Aorta (tissue), 5 donors: ENCODE results near the gene KLHDC4. TPM values are rescaled to one million over a fixed set of nuclear protein-coding genes. Genes with fewer than 3 reads are reported as not detected.

Experiments
- ATAC-seq: fragments of 200-7000 bp; cut with Tn5 transposase; one replicate; pipeline ENCODE4 v1.9.1; 2022; ENCODE audit warnings: moderate library complexity; ENCODE audit not compliant: low FRiP score
- DNase-seq, 2 donors: peaks; one replicate each; pipeline ENCODE4 v3.0.0-alpha.2; 2020
- H3K27ac ChIP-seq, 2 donors: one replicate each; pipeline ENCODE4 v1.5.1; 2013; ENCODE audit warnings: low read length in 2 of 2, mild to moderate bottlenecking in 2 of 2, moderate library complexity in 2 of 2, control low read depth in 1 of 2, inconsistent platforms in 1 of 2, low read depth in 1 of 2
- H3K27me3 ChIP-seq, 2 donors: one replicate each; pipeline ENCODE4 v1.6.1; 2013; ENCODE audit warnings: control low read depth in 1 of 2, low read length in 1 of 2, mild to moderate bottlenecking in 1 of 2, moderate library complexity in 1 of 2; ENCODE audit not compliant: insufficient read depth in 2 of 2, control insufficient read depth in 1 of 2
- H3K36me3 ChIP-seq, 2 donors: one replicate each; pipeline ENCODE4 v1.6.1; 2013; ENCODE audit warnings: control low read depth in 1 of 2, low read length in 1 of 2, mild to moderate bottlenecking in 1 of 2; ENCODE audit not compliant: insufficient read depth in 2 of 2, control insufficient read depth in 1 of 2
- H3K4me1 ChIP-seq, 2 donors: one replicate each; pipeline ENCODE4 v1.6.1; 2013; ENCODE audit warnings: low read length in 2 of 2, control low read depth in 1 of 2, mild to moderate bottlenecking in 1 of 2, moderate library complexity in 1 of 2; ENCODE audit not compliant: insufficient read depth in 2 of 2, control insufficient read depth in 1 of 2
- H3K4me3 ChIP-seq, 2 donors: one replicate each; pipeline ENCODE4 v1.5.1; 2013; ENCODE audit warnings: low read length in 2 of 2, control low read depth in 1 of 2, mild to moderate bottlenecking in 1 of 2
- H3K9me3 ChIP-seq: one replicate; pipeline ENCODE4 v1.6.1; 2013; ENCODE audit warnings: mild to moderate bottlenecking, low read length; ENCODE audit not compliant: control insufficient read depth
- WGBS, 2 donors: extraction: QIAGEN DNeasy Blood & Tissue Kit; methylation state at CpG; one replicate each; pipeline ENCODE4 v1.1.7; 2013; 5-methylcytosine and 5-hydroxymethylcytosine counted together
- intact Hi-C, 2 donors: fragments of 100-400 bp; cut with DNase I; formaldehyde crosslinking; loops; one replicate each; pipeline versions ENCODE4 v1.14.2 to v1.15.0; 2022
- polyA plus RNA-seq, 2 donors: library from polyadenylated mRNA; stranded (reverse); fragments of 200-250 nt; gene quantifications; one replicate each; pipeline ENCODE4 v1.2.3, GENCODE V29; 2013
- total RNA-seq, 2 donors: library from RNA; stranded (reverse); fragmentation: NEBNext Ultra II Directional; extraction: Animal tissue kit (Norgen Biotek cat#: 25700); gene quantifications; one replicate each; pipeline ENCODE4 v1.2.1, GENCODE V29; 2021
- donor health status: healthy with polysubstance abuse.
- donor health status: Bipolar disorder and iron deficiency.
- donor health status: DM: no; HTN: no; CAD: no.
- donor health status: DM: no; HTN: no; CAD: no.
- donor health status: DM: yes; HTN: yes; CAD: no.

KLHDC4 gene
- total and polyA plus RNA-seq, 4 donors = 12.0 to 52.3 (median 36.1) TPM

GRCh38 chr16:87662254-87663204, 103.3 kb downstream of the KLHDC4 start:
- H3K27me3 ChIP-seq = no peaks in the 10 kb centered on the region

GRCh38 chr16:87661561-87661960, 104.2 kb downstream of the KLHDC4 start:
- intact Hi-C loops = no loop called here
- no peaks in the 10 kb centered on the region for H3K27me3 ChIP-seq

More at GRCh38 chr16:87662254-87663204, 103.3 kb downstream of the KLHDC4 start:
- no peak overlapping the region for H3K27ac ChIP-seq
- H3K36me3 ChIP-seq = no peaks in the 10 kb centered on the region
- ATAC-seq (no peak), DNase-seq (no peak)
- H3K4me1 ChIP-seq = no peaks in the 10 kb centered on the region
- peaks cover 6% of the 10 kb centered on the region for H3K9me3 ChIP-seq
- H3K4me3 ChIP-seq = no peak overlapping the region
- WGBS, 2 donors = 78 to 79% methylated on average over 25 of the region's 25 CpGs
- intact Hi-C loops = no loop called here

DNA sequence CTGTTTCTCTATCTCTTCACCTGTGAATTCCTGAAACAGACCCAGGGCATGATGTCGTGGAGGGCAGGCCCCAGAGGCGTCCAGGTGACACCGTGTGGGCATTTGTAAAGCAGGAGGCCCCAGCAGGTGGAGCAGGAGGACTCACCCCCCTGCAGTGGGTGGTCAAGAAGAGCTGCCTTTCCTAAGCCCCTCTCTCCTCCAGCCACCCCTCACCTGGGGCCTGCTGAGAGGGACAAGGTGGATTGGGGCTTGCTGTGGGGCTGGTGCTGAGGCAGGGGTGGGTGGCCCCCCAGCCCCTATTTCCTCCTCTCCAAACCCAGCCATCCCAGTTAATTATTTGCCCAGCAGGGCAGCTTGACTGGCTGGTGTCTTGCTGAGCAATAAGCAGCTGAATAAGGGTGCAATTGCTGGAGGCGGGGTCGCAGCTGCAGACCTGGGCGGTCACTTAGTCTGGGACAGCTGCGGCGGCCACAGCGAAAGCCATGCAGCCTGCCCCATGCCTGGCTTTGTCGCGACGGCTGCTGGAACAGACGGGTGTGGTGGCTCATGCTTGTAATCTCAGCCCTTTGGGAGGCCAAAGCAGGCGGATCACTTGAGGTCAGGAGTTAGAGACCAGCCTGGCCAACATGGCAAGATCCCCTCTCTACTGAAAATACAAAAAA, 107.1 kb downstream of the KLHDC4 start:
- DNase-seq (no peak), ATAC-seq (no peak)
- intact Hi-C loops = no loop called here
- Histone ChIP-seq H3K9me3 (peaks cover 8% of the 10 kb centered on the region), H3K27me3 (no peaks in the 10 kb centered on the region), H3K4me1 (no peaks in the 10 kb centered on the region), H3K4me3 (no peak overlapping the region), H3K27ac (no peak overlapping the region), H3K36me3 (no peaks in the 10 kb centered on the region)
- 37 to 44% methylated on average over 14 of the region's 14 CpGs for WGBS, 2 donors

More at GRCh38 chr16:87661561-87661960, 104.2 kb downstream of the KLHDC4 start:
- Histone ChIP-seq H3K36me3 (no peaks in the 10 kb centered on the region), H3K4me3 (no peak overlapping the region), H3K27ac (no peak overlapping the region), H3K4me1 (no peaks in the 10 kb centered on the region), H3K9me3 (peaks cover 8% of the 10 kb centered on the region)
- no peak for ATAC-seq
- 11% methylated on average over 16 of the region's 16 CpGs for WGBS, 2 donors
- DNase-seq = peak in 1 of 2 donors; percentile 66

Other genes starting within 250 kb of the KLHDC4 start
- under 1 TPM; 0.21 to 0.26 TPM for gene JPH3, start 163.5 kb downstream of the KLHDC4 start, total RNA-seq
- not detected for gene JPH3, start 163.5 kb downstream of the KLHDC4 start, polyA plus RNA-seq
- gene SLC7A5, start 103.5 kb upstream of the KLHDC4 start, total RNA-seq = 10 to 100 TPM in 1 of 2 donors, 1 to 10 TPM in 1; 6.8 to 14.5 TPM
- 1 to 10 TPM; 1.8 to 2.0 TPM for gene SLC7A5, start 103.5 kb upstream of the KLHDC4 start, polyA plus RNA-seq
- not detected for gene CA5A, start 170.5 kb upstream of the KLHDC4 start, total RNA-seq
- under 1 TPM in 1 of 2 donors, not detected in 1; 0.63 TPM for gene CA5A, start 170.5 kb upstream of the KLHDC4 start, polyA plus RNA-seq
- 10 to 100 TPM; 25.5 to 35.6 TPM for gene BANP, start 185.4 kb upstream of the KLHDC4 start, total RNA-seq
- 10 to 100 TPM in 1 of 2 donors, 1 to 10 TPM in 1; 7.4 to 14.0 TPM for gene BANP, start 185.4 kb upstream of the KLHDC4 start, polyA plus RNA-seq